Measurements from ENCODE around the gene PPP4R1. TPM values are rescaled to one million over a fixed set of nuclear protein-coding genes. Genes with fewer than 3 reads are reported as not detected.
A peak's percentile ranks its signal among the peaks of the same experiment; 100 is the strongest.

The PPP4R1 gene
- total and polyA plus RNA-seq, 12 donors, result 22.8 to 104 (median 58.0) TPM

GRCh38 chr18:9617006-9617542, 2.7 kb upstream of the PPP4R1 start:
- H3K4me3 ChIP-seq, result no peak overlapping the region
- no peak overlapping the region for H3K27ac ChIP-seq
- H3K9me3 ChIP-seq (replicated peaks in 1 of 3), result no peaks in the 10 kb centered on the region
- DNase-seq, result no peak
- H3K36me3 ChIP-seq (replicated peaks in 1 of 2), result no peaks in the 10 kb centered on the region
- TF ChIP-seq CTCF (IDR thresholded peaks at IDR 0.05) (no peak), POLR2A (IDR thresholded peaks at IDR 0.05) (no peak)
- WGBS, 4 donors, result 81 to 87% (median 83%) methylated on average over 5 of the region's 5 CpGs
- peaks cover 11 to 21% of the 10 kb centered on the region in 2 donors for H3K4me1 ChIP-seq (replicated peaks in 1 of 2)
- intact Hi-C loops (cut with DNase I), result loop anchor here in 1 of 2 donors (10.0 kb wide), 1 partner anchor 148 kb away; no protein-coding TSS in a partner anchor
- H3K27me3 ChIP-seq, result no peaks in the 10 kb centered on the region

- DNase-seq, result no peak
- Histone ChIP-seq H3K27ac (no peak overlapping the region), H3K4me1 (replicated peaks in 1 of 2) (peaks cover 11 to 25% of the 10 kb centered on the region in 2 donors), H3K27me3 (no peaks in the 10 kb centered on the region), H3K9me3 (replicated peaks in 1 of 3) (no peaks in the 10 kb centered on the region), H3K4me3 (no peak overlapping the region), H3K36me3 (replicated peaks in 1 of 2) (no peaks in the 10 kb centered on the region)
- 74 to 94% (median 87%) methylated on average over 2 of the region's 2 CpGs for WGBS, 4 donors
- intact Hi-C loops (cut with DNase I), result loop anchor here in 1 of 2 donors (10.0 kb wide), 1 partner anchor 149 kb away; no protein-coding TSS in a partner anchor
- TF ChIP-seq CTCF (IDR thresholded peaks at IDR 0.05), result no peak
- TF ChIP-seq POLR2A (IDR thresholded peaks at IDR 0.05), result no peak
Measured at GRCh38 chr18:9616049-9616448, 1.7 kb upstream of the PPP4R1 start.

GRCh38 chr18:9615280-9615797, 980 bp upstream of the PPP4R1 start:
- DNase-seq, result no peak
- no peaks in the 10 kb centered on the region for H3K36me3 ChIP-seq (replicated peaks in 1 of 2)
- no peaks in the 10 kb centered on the region for H3K9me3 ChIP-seq (replicated peaks in 1 of 3)
- no peak for TF ChIP-seq POLR2A (IDR thresholded peaks at IDR 0.05)
- no peak for TF ChIP-seq CTCF (IDR thresholded peaks at IDR 0.05)
- H3K4me1 ChIP-seq (replicated peaks in 1 of 2), result peaks cover 11 to 26% of the 10 kb centered on the region in 2 donors
- H3K27me3 ChIP-seq, result no peaks in the 10 kb centered on the region
- 53 to 65% (median 56%) methylated on average over 11 to 13 of the region's 13 CpGs for WGBS, 4 donors
- H3K4me3 ChIP-seq, result peak overlapping the region in 2 of 4 donors; percentile 27 to 95
- intact Hi-C loops (cut with DNase I), result loop anchor here in 1 of 2 donors (10.0 kb wide), 1 partner anchor 149 kb away; no protein-coding TSS in a partner anchor
- H3K27ac ChIP-seq, result peak overlapping the region; percentile 31 to 97 (median 91)

- DNase-seq, result peak; percentile 56 to 69 (median 64)
- no peaks in the 10 kb centered on the region for H3K36me3 ChIP-seq (replicated peaks in 1 of 2)
- no peaks in the 10 kb centered on the region for H3K27me3 ChIP-seq
- H3K4me1 ChIP-seq (replicated peaks in 1 of 2), result peaks cover 11 to 38% of the 10 kb centered on the region in 2 donors
- TF ChIP-seq POLR2A (IDR thresholded peaks at IDR 0.05) (peak in 1 of 2 donors; percentile 64), CTCF (IDR thresholded peaks at IDR 0.05) (peak in 1 of 6 experiments; percentile 14)
- H3K4me3 ChIP-seq, result peak overlapping the region; percentile 46 to 95 (median 82)
- intact Hi-C loops (cut with DNase I), result loop anchor here in 1 of 2 donors (10.0 kb wide), 1 partner anchor 151 kb away; no protein-coding TSS in a partner anchor
- 0 to 1% (median 0%) methylated on average over 6 to 78 of the region's 78 CpGs for WGBS, 4 donors
- no peaks in the 10 kb centered on the region for H3K9me3 ChIP-seq (replicated peaks in 1 of 3)
- peak overlapping the region; percentile 88 to 97 (median 94) for H3K27ac ChIP-seq
Measured at GRCh38 chr18:9613550-9614400, 584 bp downstream of the PPP4R1 start.
